GM12873 (cell line): ENCODE data around the gene RNF166.

Experiments used
- TF ChIP-seq, protein P1 (sequence below): IDR thresholded peaks from 2 replicates; pipeline ENCODE4 v1.5.1; 2012; ENCODE audit warnings: low read depth, mild to moderate bottlenecking, moderate library complexity, low read length, control low read depth; ENCODE audit not compliant: insufficient read depth; ENCODE audit errors: missing control alignments

Gene RNF166

DNA sequence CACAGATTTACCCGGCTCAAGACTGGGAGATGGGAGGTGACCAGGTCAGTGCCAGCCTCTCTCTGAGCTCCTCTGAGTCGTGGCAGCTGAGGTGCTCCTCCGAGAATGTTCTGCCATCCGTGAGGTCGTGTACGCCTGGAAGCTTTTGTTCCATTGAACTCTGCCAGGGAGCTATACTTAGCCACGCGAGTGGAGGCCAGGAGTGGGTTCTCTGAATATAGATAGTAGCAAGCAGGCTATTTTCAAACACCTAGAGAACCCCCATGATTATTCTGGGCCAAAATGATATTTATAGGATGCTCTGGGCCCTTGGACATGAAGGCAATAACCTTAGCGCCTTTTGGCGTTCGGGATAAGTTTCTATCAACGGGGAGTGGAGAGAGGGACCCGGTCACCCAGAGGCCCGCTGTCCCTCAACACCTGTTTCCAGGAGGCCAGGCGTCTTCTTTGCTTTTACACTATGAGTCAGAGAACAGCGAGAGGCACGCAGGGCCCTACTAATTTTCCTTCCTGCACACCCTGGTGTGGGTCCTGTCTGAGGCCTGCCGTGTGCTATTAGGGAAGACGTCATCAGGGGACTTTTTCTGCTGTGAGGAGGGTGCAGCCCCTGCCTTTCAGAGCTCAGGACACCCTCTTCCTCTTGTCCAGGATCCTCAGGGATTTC, 32.4 kb downstream of the RNF166 start:
- TF ChIP-seq, protein P1, sequence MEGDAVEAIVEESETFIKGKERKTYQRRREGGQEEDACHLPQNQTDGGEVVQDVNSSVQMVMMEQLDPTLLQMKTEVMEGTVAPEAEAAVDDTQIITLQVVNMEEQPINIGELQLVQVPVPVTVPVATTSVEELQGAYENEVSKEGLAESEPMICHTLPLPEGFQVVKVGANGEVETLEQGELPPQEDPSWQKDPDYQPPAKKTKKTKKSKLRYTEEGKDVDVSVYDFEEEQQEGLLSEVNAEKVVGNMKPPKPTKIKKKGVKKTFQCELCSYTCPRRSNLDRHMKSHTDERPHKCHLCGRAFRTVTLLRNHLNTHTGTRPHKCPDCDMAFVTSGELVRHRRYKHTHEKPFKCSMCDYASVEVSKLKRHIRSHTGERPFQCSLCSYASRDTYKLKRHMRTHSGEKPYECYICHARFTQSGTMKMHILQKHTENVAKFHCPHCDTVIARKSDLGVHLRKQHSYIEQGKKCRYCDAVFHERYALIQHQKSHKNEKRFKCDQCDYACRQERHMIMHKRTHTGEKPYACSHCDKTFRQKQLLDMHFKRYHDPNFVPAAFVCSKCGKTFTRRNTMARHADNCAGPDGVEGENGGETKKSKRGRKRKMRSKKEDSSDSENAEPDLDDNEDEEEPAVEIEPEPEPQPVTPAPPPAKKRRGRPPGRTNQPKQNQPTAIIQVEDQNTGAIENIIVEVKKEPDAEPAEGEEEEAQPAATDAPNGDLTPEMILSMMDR = no peak

DNA sequence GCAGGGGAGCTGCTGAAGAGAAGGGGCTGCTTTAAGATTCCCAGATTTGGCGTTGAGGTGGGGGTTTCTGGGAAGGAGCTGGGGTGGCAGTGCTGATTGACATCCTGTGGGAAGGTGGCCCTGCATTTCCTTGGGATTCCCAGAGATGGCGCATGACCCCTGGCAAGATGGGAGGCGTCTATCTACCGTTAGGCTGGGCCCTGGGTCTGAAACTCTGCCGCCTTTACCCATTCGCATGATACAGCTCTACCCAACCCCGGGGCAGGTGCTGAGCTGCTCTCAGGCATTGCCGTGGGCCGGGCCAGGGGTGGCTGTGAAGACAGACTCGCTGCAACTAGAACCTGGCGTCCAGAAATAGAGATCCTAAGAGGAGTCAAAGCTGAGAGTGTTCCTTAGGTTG, 33.4 kb downstream of the RNF166 start:
- TF ChIP-seq, protein P1 = peak; percentile 15

DNA sequence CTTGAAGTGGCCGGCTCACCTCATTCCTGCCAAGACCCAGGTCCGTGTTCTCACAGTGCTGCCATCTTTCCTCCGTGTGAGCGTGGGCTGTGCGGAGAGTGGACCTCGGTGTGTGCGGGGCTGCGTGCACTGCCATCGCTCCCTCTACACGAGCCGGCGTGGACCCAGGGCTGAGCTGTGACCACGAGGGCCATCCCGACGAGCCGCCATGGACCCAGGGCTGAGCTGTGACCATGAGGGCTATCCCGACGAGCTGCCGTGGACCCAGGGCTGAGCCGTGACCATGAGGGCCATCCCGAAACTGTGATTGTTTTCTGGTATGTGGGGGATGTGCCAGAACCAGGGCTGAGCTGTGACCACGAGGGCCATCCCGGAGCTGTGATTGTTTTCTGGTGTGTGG, 34.4 kb downstream of the RNF166 start:
- TF ChIP-seq, protein P1 = no peak

DNA sequence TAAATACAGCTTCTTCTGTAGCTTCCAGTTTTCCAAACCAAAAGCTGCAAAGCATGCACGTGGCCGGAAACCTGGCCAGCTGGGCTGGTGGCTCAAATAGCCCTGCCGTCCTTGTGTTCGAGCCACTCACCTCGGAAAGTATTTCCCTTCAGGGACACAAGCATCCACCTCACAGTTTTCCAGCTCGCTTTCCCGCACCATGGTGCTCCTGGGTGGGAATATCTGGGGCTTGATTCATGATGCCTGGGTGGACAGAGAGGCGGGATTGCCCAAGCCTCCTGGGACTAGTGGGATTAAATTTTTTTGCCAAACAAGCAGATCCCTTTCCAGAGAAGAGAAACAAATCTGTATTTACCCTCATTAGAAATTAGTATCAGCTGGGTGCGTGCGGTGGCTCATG, 36.2 kb downstream of the RNF166 start:
- TF ChIP-seq, protein P1 = no peak

DNA sequence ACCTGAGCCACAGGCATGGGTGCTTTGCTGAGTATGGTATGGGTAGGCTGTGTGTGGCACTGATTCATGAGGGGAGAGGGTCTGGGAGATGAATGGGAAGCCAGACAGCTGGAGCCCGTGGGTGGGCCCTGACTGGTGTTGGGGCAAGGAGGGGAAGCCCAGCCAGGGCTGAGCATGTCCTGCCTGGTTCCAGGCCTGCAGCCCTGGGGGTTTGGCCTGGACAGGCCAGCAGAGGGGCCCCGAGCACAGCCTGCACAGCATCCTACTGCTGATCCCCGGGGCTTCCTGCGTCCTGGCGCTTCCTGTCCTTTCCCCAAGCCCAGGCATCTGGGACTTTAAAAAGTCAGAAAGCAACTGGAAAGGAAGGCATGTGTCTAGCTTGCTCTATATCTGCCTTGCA, 38.7 kb downstream of the RNF166 start:
- TF ChIP-seq, protein P1 = no peak

DNA sequence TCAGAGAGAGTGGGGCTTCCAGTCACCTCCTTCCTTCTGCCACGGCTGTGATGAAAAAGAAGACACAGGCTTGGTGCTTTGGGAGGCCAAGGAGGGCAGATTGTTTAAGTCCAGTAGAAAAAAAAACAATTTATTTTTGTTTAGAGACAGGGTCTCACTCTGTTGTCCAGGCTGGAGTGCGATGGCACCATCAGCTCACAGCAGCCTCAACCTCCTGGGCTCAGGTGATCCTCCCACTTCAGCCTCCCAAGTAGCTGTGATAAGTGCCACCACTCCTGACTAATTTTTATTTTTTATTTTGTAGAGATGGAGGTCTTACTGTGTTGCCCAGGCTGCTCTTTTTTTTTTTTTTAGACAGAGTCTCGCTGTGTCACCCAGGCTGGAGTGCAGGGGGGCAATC, 40.6 kb downstream of the RNF166 start:
- TF ChIP-seq, protein P1 = no peak

DNA sequence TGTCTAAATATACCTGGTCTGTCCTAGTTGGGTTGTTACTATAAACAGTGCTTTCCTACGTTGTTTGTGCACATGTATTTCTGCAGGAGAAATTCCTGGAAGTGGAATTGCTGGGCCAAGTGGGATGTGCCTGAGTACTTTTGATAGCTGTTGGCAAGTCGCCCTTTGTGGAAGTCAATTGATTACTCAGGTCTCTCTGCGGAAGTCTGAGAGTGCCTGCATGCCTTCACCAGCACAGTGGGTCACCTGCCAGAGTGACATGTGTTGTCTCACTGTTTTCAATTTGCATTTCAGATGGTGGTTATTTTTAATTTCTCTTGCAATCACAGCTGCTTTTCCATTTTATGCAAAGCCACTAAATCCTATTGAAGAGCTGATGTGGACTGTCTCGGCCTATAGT, 41.1 kb downstream of the RNF166 start:
- TF ChIP-seq, protein P1 = no peak
